Raji (cell line): ENCODE results near the gene BOK.

Source experiments
- POLR2A ChIP-seq: IDR thresholded peaks from 2 replicates; pipeline ENCODE4 v1.6.1; 2011; ENCODE audit warnings: low read depth, low read length, control low read depth; ENCODE audit not compliant: insufficient read depth

BOK gene

DNA sequence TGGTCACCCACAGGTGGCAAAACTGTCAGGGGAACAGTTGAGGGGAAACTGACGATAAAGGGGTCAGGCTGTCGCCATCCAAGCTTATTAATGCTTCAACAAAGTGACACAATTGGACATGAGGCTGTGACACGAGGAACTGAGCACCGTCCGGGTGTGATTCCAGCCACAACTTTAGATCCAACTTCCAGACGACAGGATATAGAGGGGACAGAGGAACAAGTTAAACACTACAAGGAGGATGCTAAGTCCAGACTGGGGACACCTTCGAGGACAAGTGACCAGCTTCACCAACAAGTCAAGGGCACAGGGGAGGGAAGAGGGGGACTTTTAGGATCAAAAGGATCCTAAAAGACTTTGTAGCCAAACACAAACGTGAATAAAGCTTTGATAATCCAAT, 23.8 kb downstream of the BOK start:
- no peak for TF ChIP-seq POLR2A

GRCh38 chr2:241582806-241583205, 24.3 kb downstream of the BOK start:
- TF ChIP-seq POLR2A: no peak

GRCh38 chr2:241584436-241584835, 25.9 kb downstream of the BOK start:
- no peak for TF ChIP-seq POLR2A

DNA sequence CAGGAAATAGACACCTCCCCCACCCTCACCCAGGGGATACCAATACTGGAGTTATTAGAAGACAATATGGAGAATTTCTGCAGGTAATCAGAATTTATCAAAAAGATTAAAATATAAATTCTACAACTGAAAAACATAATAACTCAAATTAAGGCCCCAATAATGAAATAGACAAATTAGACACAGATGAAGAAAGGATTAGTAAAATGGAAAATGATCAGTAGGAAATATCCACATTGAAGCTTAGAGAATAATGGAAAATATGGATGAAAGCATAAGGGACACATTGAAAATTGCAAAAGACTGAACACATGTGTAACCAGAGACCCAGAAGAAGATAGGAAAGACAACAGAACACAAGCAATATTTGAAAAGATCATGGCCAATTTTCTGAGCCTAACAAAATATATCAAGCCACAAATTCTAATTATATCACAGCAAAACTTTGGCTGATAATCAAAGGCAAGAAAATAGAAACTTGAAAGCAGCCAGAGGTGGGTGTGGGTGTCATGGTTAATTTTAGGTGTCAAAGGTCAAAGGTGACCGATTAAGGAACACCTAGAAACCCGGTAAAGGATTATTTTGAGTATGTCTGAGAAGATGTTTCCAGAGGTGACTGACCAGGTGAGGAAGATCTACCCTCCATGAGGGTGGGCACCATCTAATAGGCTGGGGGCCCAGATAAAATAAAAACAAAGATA, 28.2 kb downstream of the BOK start:
- no peak for TF ChIP-seq POLR2A

GRCh38 chr2:241592126-241592845, 33.7 kb downstream of the BOK start:
- TF ChIP-seq POLR2A: no peak

GRCh38 chr2:241593271-241593670, 34.7 kb downstream of the BOK start:
- TF ChIP-seq POLR2A: no peak

- TF ChIP-seq POLR2A: no peak
Observed at GRCh38 chr2:241595600-241596140, 37.1 kb downstream of the BOK start.

- no peak for TF ChIP-seq POLR2A
Observed at GRCh38 chr2:241597561-241597960, 39.0 kb downstream of the BOK start.

GRCh38 chr2:241598061-241598460, 39.5 kb downstream of the BOK start:
- no peak for TF ChIP-seq POLR2A

- no peak for TF ChIP-seq POLR2A
Observed at GRCh38 chr2:241598487-241598886, 39.9 kb downstream of the BOK start.

GRCh38 chr2:241599615-241600014, 41.1 kb downstream of the BOK start:
- no peak for TF ChIP-seq POLR2A

GRCh38 chr2:241601841-241602240, 43.3 kb downstream of the BOK start:
- no peak for TF ChIP-seq POLR2A

GRCh38 chr2:241602720-241603119, 44.2 kb downstream of the BOK start:
- TF ChIP-seq POLR2A: no peak

DNA sequence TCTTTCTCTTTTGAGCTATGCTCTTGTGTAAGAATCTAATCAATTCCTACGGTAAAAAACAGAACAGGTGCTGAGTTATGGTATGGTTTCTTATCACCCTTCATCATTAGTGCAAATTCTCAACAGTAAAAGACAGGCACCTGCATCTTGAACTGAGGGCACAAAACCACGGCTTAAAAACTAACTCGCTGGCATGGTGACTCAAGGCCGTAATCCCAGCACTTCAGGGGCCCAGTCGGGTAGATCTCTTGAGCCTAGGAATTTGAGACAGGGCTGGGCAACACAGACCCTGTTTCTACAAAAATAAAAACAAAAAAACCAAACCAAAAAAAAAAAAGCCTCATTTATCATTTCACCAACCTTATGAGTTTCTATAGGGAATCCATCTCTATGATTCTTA, 45.1 kb downstream of the BOK start:
- no peak for TF ChIP-seq POLR2A

GRCh38 chr2:241606186-241606585, 47.6 kb downstream of the BOK start:
- TF ChIP-seq POLR2A: no peak

DNA sequence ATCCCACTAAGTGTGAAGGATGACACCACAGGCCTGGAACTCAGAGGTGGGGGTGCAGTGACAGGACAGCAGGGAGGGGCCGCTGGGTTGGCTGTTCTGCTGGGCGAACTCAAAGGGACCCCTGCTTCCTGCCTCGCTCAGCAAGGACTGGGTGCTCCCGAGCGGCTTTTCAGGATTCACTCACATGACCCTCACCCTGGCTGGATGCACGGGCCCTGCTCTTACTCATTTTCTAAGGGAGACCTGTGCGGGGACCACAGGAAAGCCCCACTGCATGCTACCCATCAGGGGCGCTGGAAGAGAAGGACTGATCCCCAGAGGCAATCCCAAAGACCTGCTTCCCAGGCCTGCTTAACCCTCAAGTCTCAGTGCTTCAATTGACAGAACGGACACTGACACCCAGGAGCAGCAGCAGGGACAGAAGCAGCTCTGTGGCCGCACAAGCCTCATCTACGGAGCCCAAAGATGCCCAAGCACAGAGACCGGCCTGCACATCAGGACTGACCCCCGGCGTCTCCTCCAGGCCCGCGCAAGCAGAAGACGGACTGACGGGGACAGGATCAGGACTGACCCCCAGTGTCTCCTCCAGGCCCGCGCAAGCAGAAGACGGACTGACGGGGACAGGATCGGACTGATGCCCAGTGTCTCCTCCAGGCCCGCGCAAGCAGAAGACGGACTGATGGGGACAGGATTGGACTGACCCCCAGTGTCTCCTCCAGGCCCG, 48.8 kb downstream of the BOK start:
- no peak for TF ChIP-seq POLR2A
